ENCODE results near the gene CDKL1.
"Not testable (repeated sequence)": the region's sequence is repeated elsewhere in the genome, so short reads cannot be mapped to it uniquely, and the experiment has no call there.

The CDKL1 gene

GRCh38 chr14:50335989-50336824, 60.5 kb downstream of the CDKL1 start:
- DNase-seq (ENCODE audit: insufficient read length, low spot score) (no peak), FAIRE-seq (peak; percentile 57)

GRCh38 chr14:50335389-50335788, 61.3 kb downstream of the CDKL1 start:
- DNase-seq (ENCODE audit: insufficient read length, low spot score) (no peak), FAIRE-seq (no peak)

GRCh38 chr14:50334211-50334610, 62.5 kb downstream of the CDKL1 start:
- FAIRE-seq (no peak), DNase-seq (ENCODE audit: insufficient read length, low spot score) (no peak)

GRCh38 chr14:50333014-50333509, 63.6 kb downstream of the CDKL1 start:
- DNase-seq (ENCODE audit: insufficient read length, low spot score) (no peak), FAIRE-seq (no peak)

- DNase-seq (ENCODE audit: insufficient read length, low spot score) (no peak), FAIRE-seq (no peak)
Observed at GRCh38 chr14:50331596-50331995, 65.1 kb downstream of the CDKL1 start.

- FAIRE-seq (peak; percentile 98), DNase-seq (ENCODE audit: insufficient read length, low spot score) (no peak)
Observed at GRCh38 chr14:50321009-50321660, 75.5 kb downstream of the CDKL1 start.

- DNase-seq (ENCODE audit: insufficient read length, low spot score) (no peak), FAIRE-seq (no peak)
Observed at GRCh38 chr14:50320283-50320682, 76.4 kb downstream of the CDKL1 start.

- FAIRE-seq: no peak
- no peak for DNase-seq (ENCODE audit: insufficient read length, low spot score)
Observed at GRCh38 chr14:50319721-50320120, 77.0 kb downstream of the CDKL1 start.

GRCh38 chr14:50319293-50319692, 77.4 kb downstream of the CDKL1 start:
- FAIRE-seq (no peak), DNase-seq (ENCODE audit: insufficient read length, low spot score) (no peak)

GRCh38 chr14:50318031-50318626, 78.6 kb downstream of the CDKL1 start:
- FAIRE-seq (peak; percentile 52), DNase-seq (ENCODE audit: insufficient read length, low spot score) (no peak)

GRCh38 chr14:50314098-50314497, 82.6 kb downstream of the CDKL1 start:
- not testable (repeated sequence) for FAIRE-seq

GRCh38 chr14:50312734-50313054, 84.0 kb downstream of the CDKL1 start:
- FAIRE-seq: no peak
- no peak for DNase-seq (ENCODE audit: insufficient read length, low spot score)

More at GRCh38 chr14:50314098-50314497, 82.6 kb downstream of the CDKL1 start:
- DNase-seq (ENCODE audit: insufficient read length, low spot score): not testable (repeated sequence)

GRCh38 chr14:50311972-50312733, 84.5 kb downstream of the CDKL1 start, which contains the start of the genes DMAC2L and L2HGDH:
Gene DMAC2L (plus strand): TSS chr14:50312324. CDS start chr14:50321488, 9,164 bp downstream.
Gene L2HGDH (minus strand): TSS chr14:50312229. CDS start chr14:50312150, 79 bp downstream.
- peak; percentile 93 for FAIRE-seq
- peak; percentile 89 for DNase-seq (ENCODE audit: insufficient read length, low spot score)

- FAIRE-seq: peak; percentile 44
- DNase-seq (ENCODE audit: insufficient read length, low spot score): no peak
Observed at GRCh38 chr14:50311337-50311971, 85.2 kb downstream of the CDKL1 start.

GRCh38 chr14:50310445-50310844, 86.2 kb downstream of the CDKL1 start:
- no peak for FAIRE-seq

GRCh38 chr14:50308363-50308915, 88.2 kb downstream of the CDKL1 start:
- FAIRE-seq (no peak), DNase-seq (ENCODE audit: insufficient read length, low spot score) (no peak)

More at GRCh38 chr14:50310445-50310844, 86.2 kb downstream of the CDKL1 start:
- no peak for DNase-seq (ENCODE audit: insufficient read length, low spot score)

GRCh38 chr14:50303744-50304471, 92.8 kb downstream of the CDKL1 start:
- FAIRE-seq (peak; percentile 11), DNase-seq (ENCODE audit: insufficient read length, low spot score) (no peak)

- DNase-seq (ENCODE audit: insufficient read length, low spot score) (no peak), FAIRE-seq (no peak)
Observed at GRCh38 chr14:50301914-50302313, 94.8 kb downstream of the CDKL1 start.

- FAIRE-seq (no peak), DNase-seq (ENCODE audit: insufficient read length, low spot score) (no peak)
Observed at GRCh38 chr14:50299585-50299984, 97.1 kb downstream of the CDKL1 start.

All from GM19239 (cell line).